ENCODE results near the gene CCDC57.
A peak's percentile ranks its signal among the peaks of the same experiment; 100 is the strongest.

CCDC57 gene

GRCh38 chr17:82058230-82058854 is 154.3 kb downstream of the CCDC57 start:
- DNase-seq, result no peak

GRCh38 chr17:82056729-82057621 is 155.7 kb downstream of the CCDC57 start:
- peak in 1 of 2 experiments; percentile 10 for DNase-seq

- no peak for DNase-seq
These were observed 156.5 kb downstream of the CCDC57 start for GRCh38 chr17:82055965-82056728.

GRCh38 chr17:82055023-82055964 is 157.3 kb downstream of the CCDC57 start:
- DNase-seq, result peak in 1 of 2 experiments; percentile 19

GRCh38 chr17:82054351-82055022 is 158.2 kb downstream of the CCDC57 start:
- DNase-seq, result no peak

- DNase-seq, result no peak
These were observed 158.9 kb downstream of the CCDC57 start for GRCh38 chr17:82053556-82054263.

GRCh38 chr17:82053130-82053529 is 159.5 kb downstream of the CCDC57 start:
- DNase-seq, result no peak

GRCh38 chr17:82052638-82053059 is 160.0 kb downstream of the CCDC57 start:
- DNase-seq, result no peak

GRCh38 chr17:82051776-82052637 is 160.6 kb downstream of the CCDC57 start, which contains the start of the genes GPS1 and RFNG:
GPS1 (plus strand) TSS chr17:82051898; CDS start chr17:82051932, 34 bp downstream.
RFNG (minus strand) TSS chr17:82051811; CDS start chr17:82051766, 45 bp downstream.
- DNase-seq, result peak; percentile 72 to 77

Measured in NCI-H2081 (cell line).